ENCODE data around the gene TMEM131. TPM values are rescaled to one million over a fixed set of nuclear protein-coding genes. Genes with fewer than 3 reads are reported as not detected.

TMEM131 gene
- total and polyA plus RNA-seq, 2 of the 8 experiments (the other 6 are each of a cell fraction or from before 2014, with no cell fraction given) = 9.7 to 22.9 TPM

- Histone ChIP-seq H3K4me3 (ENCODE audit: extremely low read depth in 1 of 4, insufficient read depth in 2 of 4, low read depth in 3 of 4, low read length in 4 of 4) (no peak overlapping the region), H3K79me1 (ENCODE audit: low read depth, low read length) (no peaks in the 10 kb centered on the region), H2BK15ac (ENCODE audit: low read length) (no peak overlapping the region), H3K23me2 (ENCODE audit: low read depth, low read length) (peaks cover 3% of the 10 kb centered on the region; the same call in 1 of the 2 replicates), H3K23ac (ENCODE audit: insufficient read length) (no peak overlapping the region), H4K5ac (ENCODE audit: insufficient read length, low read depth, low read length) (no peak overlapping the region), H2AK5ac (ENCODE audit: low read depth, low read length) (no peak overlapping the region), H3K27ac (ENCODE audit: low read depth, low read length) (no peak overlapping the region), H3K4me2 (ENCODE audit: insufficient read depth in 1 of 2, low read depth in 2 of 2, low read length in 2 of 2) (no peak overlapping the region), H3K4ac (replicated peaks; ENCODE audit: insufficient read length, low read depth, low read length) (no peak overlapping the region), H2AFZ (ENCODE audit: low read length) (no peak overlapping the region), H3K18ac (ENCODE audit: extremely low read depth, low read length) (no peak overlapping the region), H3K14ac (ENCODE audit: insufficient read length) (no peak overlapping the region), H3K9ac (replicated peaks in 1 of 4; ENCODE audit: extremely low read depth in 1 of 4, low read depth in 3 of 4, low read length in 3 of 4) (no peak overlapping the region), H3K27me3 (replicated peaks in 1 of 4; ENCODE audit: control insufficient read depth in 3 of 4, extremely low read depth in 1 of 4, insufficient read depth in 3 of 4, low read length in 3 of 4) (no peaks in the 10 kb centered on the region), H3K9me3 (ENCODE audit: insufficient read depth in 2 of 2, low read depth in 1 of 2, low read length in 1 of 2) (no peaks in the 10 kb centered on the region), H2BK20ac (ENCODE audit: low read length) (no peak overlapping the region), H2BK12ac (ENCODE audit: low read depth, low read length) (no peak overlapping the region), H3K56ac (replicated peaks; ENCODE audit: insufficient read length, low read depth, low read length) (no peak overlapping the region), H4K8ac (ENCODE audit: extremely low read depth, insufficient read depth, low read length) (no peak overlapping the region), H3K4me1 (replicated peaks in 1 of 4; ENCODE audit: control insufficient read depth in 3 of 4, insufficient read depth in 4 of 4, low read length in 3 of 4) (peaks cover 0 to 4% (median 0%) of the 10 kb centered on the region in 4 experiments; a peak in 2 of 7 replicates), H3K36me3 (ENCODE audit: control insufficient read depth in 2 of 4, insufficient read depth in 4 of 4, low read length in 3 of 4) (no peaks in the 10 kb centered on the region), H2BK5ac (ENCODE audit: low read depth, low read length) (no peak overlapping the region), H3K79me2 (ENCODE audit: control insufficient read depth in 1 of 2, insufficient read depth in 2 of 2, low read length in 2 of 2) (peaks cover 0 to 6% of the 10 kb centered on the region in 2 experiments; a peak in 2 of 4 replicates), H4K91ac (replicated peaks; ENCODE audit: insufficient read length, low read length) (no peak overlapping the region), H2BK120ac (replicated peaks; ENCODE audit: low read depth, low read length) (no peak overlapping the region), H4K20me1 (replicated peaks in 1 of 2; ENCODE audit: control insufficient read depth in 1 of 2, insufficient read depth in 2 of 2, low read length in 2 of 2) (no peaks in the 10 kb centered on the region)
- DNase-seq (ENCODE audit: low read depth in 1 of 2, low spot score in 2 of 2) = no peak
- FAIRE-seq = no peak
- POLR2A ChIA-PET (ENCODE audit: partially characterized antibody) = no interaction called here
- CTCF ChIA-PET (ENCODE audit: partially characterized antibody) = no interaction called here
- no peak for TF ChIP-seq CBX8 (IDR thresholded peaks at IDR 0.05; ENCODE audit: borderline replicate concordance, low read depth, low read length)
- no peak for TF ChIP-seq RXRA (IDR thresholded peaks at IDR 0.05; ENCODE audit: insufficient read depth, low read depth, low read length)
- 93 to 100% methylated on average over 1 to 3 of the region's 3 CpGs for WGBS, 2 experiments (ENCODE audit: extremely low coverage in 1 of 2, insufficient coverage in 1 of 2, insufficient read length in 1 of 2, insufficient replicate concordance in 2 of 2, low coverage in 1 of 2, low lambda C conversion rate in 2 of 2, missing lambda C conversion rate in 1 of 2)
These were observed 3.8 kb upstream of the TMEM131 start for GRCh38 chr2:97999536-97999935.

Data from H1 (cell line).